Astrocyte of the spinal cord (primary cell): ENCODE measurements around the gene PWWP2B.

Experiments
- DNase-seq: peaks from one replicate; pipeline ENCODE4 v3.0.0; 2011; ENCODE audit warnings: low read depth, low spot score
- H3K4me3 ChIP-seq: 2 replicates; pipeline ENCODE4 v1.5.1; 2011; ENCODE audit warnings: low read depth, mild to moderate bottlenecking, low read length, moderate library complexity
- CTCF ChIP-seq: IDR thresholded peaks from 2 replicates; pipeline ENCODE4 v1.5.1; 2012; ENCODE audit warnings: low read depth, mild to moderate bottlenecking, low read length, inconsistent platforms
- in situ Hi-C: cut with HindIII; loops from 2 replicates; pipeline ENCODE4 v1.10.0; 2017; ENCODE audit warnings: low sequenced_read_pairs

PWWP2B gene

DNA sequence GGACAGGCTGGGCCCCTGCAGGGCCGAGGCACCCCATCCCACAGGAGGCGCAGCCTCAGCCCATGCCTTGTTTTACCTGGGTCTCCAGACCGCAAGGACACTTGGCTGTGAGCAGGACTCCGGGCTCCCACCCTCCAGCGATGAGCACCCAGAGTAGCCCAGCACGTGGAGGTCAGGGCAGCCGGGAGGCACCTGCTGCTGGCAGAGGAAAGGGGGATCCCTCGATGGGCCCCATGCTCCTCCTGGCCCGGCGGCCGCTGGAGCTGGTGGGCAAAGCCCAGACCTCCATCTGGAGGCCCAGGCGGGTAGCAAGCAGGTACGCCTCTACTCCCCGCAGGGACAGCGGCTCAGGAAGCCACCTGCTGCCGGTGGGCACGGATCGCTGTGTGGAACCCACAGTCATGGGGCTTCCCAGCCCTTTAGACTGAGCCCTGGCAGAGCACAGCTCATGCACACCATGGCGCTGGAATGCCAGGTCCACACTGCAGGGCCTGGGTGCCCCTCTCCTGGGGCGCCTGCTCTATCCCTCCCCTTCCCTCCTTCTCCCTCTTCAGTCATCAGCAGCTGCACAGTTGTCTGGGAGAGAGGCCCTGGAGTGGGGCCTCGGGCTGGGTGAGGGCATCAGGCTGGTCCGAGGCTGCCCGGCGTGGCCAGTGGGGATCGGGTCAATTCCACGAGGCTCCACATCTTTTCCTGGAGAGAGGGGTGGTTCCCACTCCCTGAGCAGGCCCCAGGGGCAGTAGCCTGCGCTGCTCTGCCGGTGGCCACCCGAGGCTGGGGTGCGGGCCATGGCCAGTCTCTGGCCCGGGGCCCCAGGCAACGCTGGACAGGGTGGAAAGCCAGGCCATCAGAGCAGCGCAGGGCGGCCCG, 65.7 kb downstream of the PWWP2B start:
- TF ChIP-seq CTCF: no peak
- in situ Hi-C loops: no loop called here
- DNase-seq: no peak
- no peak overlapping the region for H3K4me3 ChIP-seq

DNA sequence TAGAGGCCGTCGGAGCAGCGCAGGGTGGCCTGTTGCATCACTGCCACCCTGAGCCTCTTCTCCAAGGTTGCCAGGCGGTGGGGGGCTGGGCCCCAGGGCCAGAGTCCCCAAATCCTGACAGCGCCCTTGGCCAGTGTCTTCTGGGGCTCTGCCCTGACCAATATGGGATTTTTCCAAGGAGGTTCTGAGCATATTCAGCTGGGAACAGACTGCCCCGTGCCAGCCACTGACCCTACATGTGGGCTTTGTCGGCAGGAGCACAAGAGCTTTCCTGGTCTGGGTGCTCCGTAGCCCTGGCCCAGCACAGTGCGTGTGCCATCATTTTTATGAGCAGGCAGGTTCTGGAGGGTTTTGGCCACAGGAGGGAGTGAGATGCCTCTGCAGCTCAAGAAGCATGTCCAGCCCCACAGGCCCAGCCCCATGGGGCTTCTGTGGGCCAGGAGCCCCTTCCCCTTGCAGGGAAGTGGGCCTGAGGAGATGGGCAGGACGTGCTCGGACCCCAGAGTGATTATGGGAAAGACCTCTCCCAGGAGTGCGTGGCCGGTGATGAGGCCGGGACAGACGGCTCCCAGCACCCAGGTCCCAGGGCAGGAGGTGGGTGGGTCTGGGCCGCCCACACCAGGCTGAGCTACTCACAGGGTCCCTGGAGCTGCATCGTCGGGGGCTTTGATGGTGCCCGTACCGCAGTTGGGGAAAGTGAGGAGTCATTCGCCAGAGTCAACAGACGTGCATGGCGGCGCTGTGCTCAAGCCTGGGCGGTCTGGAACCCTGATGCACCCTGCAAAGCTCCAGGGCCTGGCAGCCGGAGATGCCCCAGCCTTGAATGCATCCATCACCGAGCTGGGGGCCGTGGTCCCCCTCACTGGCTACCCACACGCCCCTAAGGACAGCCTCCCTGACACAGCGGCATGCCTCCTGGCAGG, 66.6 kb downstream of the PWWP2B start:
- H3K4me3 ChIP-seq: no peak overlapping the region
- no peak for DNase-seq
- in situ Hi-C loops: no loop called here
- peak; percentile 39 for TF ChIP-seq CTCF

- in situ Hi-C loops: no loop called here
- no peak for DNase-seq
- TF ChIP-seq CTCF: no peak
Observed at GRCh38 chr10:132464256-132465192, 67.5 kb downstream of the PWWP2B start.

GRCh38 chr10:132465193-132465888, 68.3 kb downstream of the PWWP2B start:
- peak; percentile 9 for TF ChIP-seq CTCF
- in situ Hi-C loops: no loop called here
- no peak for DNase-seq
- no peak overlapping the region for H3K4me3 ChIP-seq

More at GRCh38 chr10:132464256-132465192, 67.5 kb downstream of the PWWP2B start:
- no peak overlapping the region for H3K4me3 ChIP-seq

DNA sequence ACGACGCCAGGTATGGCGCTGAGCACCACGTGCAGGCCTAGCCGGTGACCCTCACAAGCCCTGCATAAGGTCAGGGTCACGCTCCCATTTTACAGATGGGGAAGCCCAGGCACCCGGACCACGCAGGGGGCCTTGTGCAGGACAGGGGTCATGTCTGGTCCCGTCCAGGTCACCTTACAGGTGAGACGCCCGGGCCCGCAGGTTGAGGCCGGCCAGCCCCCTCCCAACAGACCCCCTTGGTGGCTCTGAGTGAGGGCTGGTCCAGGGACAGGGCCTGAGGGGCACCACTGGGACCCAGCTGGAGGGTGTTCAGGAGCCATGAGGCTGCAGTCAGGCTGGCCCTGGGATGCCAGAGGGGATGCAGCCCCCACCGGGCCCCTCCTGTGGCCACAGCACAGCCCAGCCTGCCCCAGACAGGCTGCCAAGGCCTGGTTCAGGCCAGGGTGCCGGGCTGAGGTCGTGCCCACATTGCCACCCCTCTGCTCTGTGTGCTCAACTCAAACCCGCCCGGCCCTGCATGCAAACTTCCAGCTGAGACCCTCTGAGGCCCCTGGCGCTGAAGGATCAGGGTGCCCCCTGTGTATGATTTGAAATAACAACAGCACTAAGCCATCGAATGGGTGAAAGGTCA, 69.0 kb downstream of the PWWP2B start:
- DNase-seq: no peak
- in situ Hi-C loops: no loop called here
- no peak for TF ChIP-seq CTCF
- H3K4me3 ChIP-seq: no peak overlapping the region
